Measurements from ENCODE around the gene RASD1.

- TF ChIP-seq CTCF (conservative IDR thresholded peaks at IDR 0.05 in 1 of 2, IDR thresholded peaks at IDR 0.05 in 1 of 2; ENCODE audit: extremely low read depth in 1 of 2, insufficient read depth in 1 of 2, low read depth in 1 of 2, low read length in 2 of 2): no peak
- no peak for TF ChIP-seq EZH2 (IDR thresholded peaks at IDR 0.05; ENCODE audit: borderline replicate concordance, low read length)
Measured at GRCh38 chr17:17460038-17460437, 36.2 kb downstream of the RASD1 start.

All from mammary epithelial cell (primary cell).